GM08714 (cell line): ENCODE results near the gene BEAN1.
"Not testable (repeated sequence)": the region's sequence is repeated elsewhere in the genome, so short reads cannot be mapped to it uniquely, and the experiment has no call there.

Experiments
- H3K4me3 ChIP-seq: fragments of 200-500 bp; sonication (Bioruptor generic); 2 replicates; pipeline ENCODE4 v1.5.1; 2014; ENCODE audit warnings: mild to moderate bottlenecking, low read length, inconsistent platforms
- ZNF274 ChIP-seq: IDR thresholded peaks from 2 replicates; pipeline ENCODE4 v1.6.1; 2012; ENCODE audit warnings: mild to moderate bottlenecking, low read depth, low read length

Gene BEAN1

DNA sequence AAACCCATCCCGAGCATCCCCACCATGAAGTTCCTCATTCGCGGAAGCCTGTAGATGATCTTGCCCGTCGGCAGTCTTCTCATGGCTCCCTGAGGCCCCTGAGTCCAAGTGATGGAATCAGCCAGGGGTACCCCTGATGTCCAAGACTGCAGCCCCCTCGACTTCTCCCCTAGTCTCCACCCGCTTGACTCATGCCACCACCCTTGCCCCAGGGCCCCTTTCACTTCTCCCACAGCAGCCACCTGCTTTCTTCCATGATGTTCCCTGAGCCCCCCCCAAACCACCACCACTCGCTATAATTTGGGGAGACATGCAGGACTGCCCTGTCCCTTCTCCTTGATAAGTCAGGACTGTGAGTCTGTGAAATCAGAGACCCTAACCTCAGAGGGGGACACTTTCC, 11.4 kb downstream of the BEAN1 start:
- no peak overlapping the region for H3K4me3 ChIP-seq
- no peak for TF ChIP-seq ZNF274

DNA sequence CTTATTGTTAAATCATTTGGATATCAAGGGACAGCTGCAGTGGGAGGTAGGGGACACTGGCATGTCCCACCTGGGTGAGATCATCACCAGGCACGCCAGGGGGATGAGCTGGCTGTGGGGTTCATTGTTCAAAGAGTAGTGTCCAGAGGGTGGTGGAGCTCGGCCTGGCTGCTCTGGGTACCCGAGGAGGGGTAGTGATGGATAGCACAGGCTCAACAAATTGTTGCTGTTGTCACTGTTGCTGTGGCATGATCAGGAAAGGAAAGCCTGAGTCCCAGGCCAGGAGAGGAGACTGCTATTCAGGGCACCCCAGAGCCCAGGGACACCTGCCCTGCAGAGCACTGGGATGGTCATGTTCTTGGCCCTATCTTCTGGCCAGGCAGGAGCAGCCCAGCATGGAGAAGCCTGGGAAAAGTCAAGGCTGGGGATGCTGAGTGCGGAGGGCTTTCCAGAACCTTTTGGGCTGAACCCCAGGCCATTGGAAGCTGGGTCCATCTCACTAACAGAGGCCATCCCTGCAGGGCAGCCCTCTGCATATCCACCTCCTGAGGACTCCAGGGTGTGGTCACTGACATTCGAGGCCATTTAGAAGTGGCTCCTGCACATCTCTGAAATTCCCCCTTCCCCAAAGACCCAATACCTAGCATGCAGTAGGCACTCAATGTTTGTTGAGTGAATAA, 12.1 kb downstream of the BEAN1 start:
- TF ChIP-seq ZNF274, result no peak
- no peak overlapping the region for H3K4me3 ChIP-seq

DNA sequence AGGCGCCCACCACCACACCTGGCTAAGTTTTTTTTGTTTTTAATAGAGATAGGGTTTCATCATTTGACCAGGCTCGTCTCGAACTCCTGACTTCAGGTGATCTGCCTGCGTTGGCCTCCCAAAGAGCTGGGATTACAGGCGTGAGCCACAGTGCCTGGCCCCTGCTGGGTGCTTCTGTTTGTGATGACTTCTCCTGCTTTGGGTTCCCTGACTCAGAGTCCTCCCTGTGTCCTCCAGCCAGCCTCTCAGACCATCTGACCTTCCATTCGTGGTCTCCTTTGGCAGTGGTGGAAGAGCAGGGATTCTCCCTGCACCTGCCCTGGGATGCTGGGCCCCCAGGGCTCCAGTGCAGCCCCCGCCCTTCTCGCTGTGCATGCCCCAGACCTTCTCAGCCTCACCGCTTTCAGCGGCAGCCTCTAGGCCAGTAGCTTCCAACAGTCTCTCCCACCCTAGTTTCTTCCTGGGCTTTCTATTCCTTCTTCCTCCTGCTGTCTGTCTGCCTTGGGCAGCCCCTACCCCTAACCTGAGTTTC, 13.2 kb downstream of the BEAN1 start:
- no peak for TF ChIP-seq ZNF274
- H3K4me3 ChIP-seq, result no peak overlapping the region

DNA sequence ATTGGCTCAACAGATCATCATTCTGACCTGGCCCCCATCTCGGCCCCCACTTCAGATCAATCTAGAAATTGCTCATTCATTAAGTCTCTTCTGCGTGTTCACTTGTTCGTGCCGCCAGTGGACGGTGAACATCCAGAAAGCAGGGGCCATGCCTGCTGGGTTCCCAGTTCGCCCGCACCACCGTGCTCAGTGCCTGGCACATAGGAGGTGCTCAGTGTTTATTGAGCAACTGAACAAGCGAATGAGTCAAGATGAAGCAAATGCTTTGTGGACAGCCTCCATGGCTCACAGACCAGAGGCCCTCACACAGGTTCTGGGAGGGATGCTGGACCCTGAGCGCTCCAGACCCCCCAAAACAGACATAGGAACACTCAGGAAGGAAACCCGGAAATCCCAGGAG, 13.9 kb downstream of the BEAN1 start:
- TF ChIP-seq ZNF274, result no peak
- no peak overlapping the region for H3K4me3 ChIP-seq

DNA sequence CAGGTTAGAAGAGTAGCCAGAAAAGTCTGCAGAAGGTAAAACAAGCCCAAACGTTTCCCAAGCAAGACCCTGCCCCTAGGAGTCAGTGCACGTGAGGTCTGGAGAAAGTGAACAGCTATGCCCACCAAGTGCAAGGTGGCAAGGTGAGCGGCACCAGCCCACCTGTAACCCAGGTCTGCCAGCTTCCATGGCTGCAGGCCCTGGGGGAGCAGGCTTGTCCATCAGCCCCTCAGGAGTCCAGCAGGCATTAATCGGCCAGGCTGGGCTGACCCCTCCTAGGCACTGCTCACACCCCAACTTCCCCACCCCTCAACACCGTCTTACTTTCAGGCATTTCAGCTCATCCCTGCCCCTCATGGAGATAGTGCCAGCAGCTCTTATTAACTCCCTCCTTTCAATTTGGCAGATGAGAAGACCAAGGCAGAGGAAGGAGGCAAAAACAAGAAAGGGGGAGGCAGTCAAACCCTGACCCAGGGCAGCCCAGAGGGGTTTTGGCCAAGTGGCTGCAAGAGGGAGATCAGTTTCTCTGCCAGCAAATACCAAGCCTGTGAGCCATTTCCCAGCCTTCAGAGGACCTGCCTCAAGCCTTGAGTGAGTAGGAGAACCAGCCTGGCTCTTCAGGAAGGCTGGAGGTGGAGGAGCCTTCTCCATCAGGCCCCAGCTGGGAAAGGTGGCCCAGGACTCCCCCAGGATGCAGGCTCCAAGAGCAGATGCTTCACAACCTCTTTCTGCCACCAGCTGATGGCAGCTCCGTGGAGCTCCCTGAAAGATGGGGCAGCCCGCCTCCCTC, 14.7 kb downstream of the BEAN1 start:
- no peak overlapping the region for H3K4me3 ChIP-seq
- TF ChIP-seq ZNF274, result no peak

DNA sequence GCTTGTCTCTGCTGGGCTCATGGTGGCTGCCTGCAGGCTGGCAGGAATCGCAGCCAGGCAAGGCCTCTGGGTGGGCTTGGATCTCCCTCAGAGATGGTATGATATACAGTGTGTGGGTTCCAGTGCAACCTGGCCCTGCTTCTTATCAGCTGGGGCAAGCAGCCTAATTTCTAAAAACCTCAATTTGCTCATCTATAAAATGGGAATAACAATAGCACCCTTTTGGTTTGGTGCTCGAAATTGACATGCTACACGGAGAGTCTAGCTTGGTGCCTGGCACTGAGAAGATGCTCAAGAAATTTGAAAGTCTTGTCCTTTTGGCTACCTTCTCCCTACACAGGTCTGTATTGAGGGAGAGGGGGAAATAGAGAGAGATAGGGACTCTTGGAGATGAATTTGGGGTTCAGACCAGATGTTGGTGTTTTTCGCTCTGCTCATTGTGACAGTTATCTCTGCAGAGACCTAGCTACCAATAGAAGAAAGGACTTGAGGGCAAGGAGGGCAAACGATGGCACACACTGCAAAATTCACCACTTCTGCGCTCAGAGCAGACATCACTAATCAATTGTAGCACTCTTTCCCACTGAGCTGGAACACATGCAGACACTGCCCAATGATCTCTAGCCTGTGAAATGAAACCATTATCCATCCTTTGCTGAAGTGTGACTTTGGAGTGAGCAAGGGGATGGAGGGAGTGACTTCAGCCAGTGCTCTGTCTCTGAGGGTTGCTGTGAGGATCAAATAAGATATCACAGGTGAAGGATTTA, 15.6 kb downstream of the BEAN1 start:
- no peak for TF ChIP-seq ZNF274
- no peak overlapping the region for H3K4me3 ChIP-seq

DNA sequence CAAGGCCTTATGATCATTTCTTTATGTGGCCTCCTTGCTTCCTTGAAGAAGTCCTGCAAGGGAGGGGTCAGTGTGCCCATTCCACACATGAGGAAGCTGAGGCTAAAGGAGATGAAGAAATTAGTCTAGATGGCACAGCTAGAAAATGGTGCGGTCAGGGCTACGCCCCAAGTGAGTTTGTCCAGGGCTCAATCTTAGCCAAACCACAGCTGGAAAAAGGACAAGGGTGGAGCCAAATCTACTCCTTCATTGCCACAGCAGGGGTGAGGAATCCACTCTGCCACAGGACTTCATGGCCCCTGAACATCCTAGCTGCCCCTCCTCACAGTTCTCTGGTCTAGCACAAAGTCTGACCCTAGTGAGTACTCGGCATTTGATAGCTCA, 16.2 kb downstream of the BEAN1 start:
- TF ChIP-seq ZNF274, result no peak
- H3K4me3 ChIP-seq, result no peak overlapping the region

DNA sequence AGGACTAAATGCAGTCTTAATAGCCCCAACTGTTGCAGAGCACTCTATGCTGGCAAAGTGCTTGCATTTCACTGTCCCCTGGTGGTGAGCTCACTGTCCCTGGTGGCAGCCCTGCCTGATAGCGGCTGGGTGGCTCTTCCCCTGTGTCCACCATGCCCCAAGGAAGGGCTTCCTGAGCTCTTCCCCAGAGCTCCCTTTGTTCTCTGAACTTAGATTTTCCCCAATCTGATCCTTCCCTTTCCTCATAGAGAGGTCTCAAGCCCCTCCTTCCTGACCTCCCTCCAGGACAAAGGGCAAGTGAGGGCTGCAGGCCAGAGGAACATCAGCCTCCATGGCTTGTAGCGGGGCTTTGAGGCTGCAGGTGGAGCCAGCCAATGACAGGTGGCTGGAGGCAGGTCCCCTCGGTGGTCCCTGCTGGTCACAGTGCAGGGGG, 17.0 kb downstream of the BEAN1 start:
- TF ChIP-seq ZNF274, result no peak
- no peak overlapping the region for H3K4me3 ChIP-seq

DNA sequence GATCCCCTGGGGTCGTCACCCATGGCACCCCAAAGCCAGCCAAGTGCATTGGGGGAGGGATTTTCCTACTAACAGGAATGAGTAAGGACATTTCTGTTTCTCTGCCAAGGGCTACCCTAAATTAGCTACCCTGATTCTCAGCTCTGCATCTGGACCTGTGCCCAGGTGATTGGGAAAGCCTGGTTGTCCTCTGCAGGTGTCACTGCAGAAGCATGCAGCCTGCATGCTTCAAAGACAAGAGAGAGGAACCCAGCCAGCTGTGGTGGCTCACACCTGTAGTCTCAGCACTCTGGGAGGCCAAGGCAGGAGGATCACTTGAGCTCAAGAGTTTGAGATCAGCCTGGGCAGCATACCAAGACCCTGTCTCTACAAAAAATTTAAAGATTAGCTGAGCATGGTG, 19.6 kb downstream of the BEAN1 start:
- TF ChIP-seq ZNF274, result no peak

DNA sequence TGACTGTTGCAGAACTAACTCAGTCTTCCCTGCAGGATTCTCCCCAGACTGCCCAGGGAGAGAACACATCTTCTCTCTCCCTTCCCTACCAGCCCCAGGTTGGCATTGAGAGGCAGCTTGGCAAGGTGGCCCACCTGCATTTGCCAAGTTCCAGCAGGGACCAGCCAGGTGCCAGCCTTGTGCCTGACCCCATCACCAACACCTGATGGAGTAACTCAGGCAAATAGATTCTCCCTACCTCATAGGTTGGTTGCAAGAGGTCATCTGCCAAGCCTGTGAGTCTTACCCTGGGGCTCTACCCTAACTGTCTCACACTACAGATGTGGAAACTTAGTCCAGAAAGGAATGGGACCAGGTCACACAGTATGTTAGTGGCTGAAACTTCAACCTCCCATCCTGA, 20.4 kb downstream of the BEAN1 start:
- TF ChIP-seq ZNF274, result no peak
- no peak overlapping the region for H3K4me3 ChIP-seq

More for the DNA sequence above, 19.6 kb downstream of the BEAN1 start:
- H3K4me3 ChIP-seq, result no peak overlapping the region

DNA sequence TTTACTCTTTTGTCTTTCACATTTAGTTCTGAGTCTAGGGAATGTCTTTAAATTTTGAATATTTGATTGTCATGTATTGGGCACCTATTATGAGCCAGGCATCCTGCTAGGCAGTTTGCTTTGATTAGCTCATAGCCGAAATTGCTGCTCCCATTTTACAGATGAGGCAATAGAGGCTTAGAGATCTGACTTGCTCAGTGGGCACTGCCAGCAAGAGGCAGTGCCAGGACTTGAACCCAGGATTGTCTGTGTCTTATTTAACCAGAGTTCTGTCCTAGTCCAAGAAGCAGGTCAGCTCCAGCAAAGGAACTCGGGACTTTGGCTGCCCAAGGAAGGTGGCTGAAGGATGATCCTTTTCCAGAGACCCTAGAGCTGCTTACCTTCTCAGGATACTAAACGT, 24.5 kb downstream of the BEAN1 start:
- no peak overlapping the region for H3K4me3 ChIP-seq
- no peak for TF ChIP-seq ZNF274

DNA sequence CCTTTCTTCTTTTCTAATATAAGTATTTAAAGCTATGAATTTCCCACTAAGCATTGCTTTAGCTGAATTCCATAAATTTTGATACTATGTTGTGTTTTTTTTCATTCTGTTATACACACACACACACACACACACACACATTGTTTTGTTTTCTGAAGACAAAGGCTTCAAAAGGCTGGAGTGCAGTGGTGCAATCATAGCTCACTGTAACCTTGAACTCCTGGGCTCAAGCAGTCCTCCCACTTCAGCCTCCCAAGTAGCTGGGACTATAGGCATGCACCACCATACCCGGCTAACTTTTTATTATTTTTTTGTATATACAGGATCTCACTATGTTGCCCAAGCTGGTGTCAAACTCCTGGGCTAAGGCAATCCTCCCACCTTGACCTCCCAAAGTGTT, 26.1 kb downstream of the BEAN1 start:
- not testable (repeated sequence) for H3K4me3 ChIP-seq

DNA sequence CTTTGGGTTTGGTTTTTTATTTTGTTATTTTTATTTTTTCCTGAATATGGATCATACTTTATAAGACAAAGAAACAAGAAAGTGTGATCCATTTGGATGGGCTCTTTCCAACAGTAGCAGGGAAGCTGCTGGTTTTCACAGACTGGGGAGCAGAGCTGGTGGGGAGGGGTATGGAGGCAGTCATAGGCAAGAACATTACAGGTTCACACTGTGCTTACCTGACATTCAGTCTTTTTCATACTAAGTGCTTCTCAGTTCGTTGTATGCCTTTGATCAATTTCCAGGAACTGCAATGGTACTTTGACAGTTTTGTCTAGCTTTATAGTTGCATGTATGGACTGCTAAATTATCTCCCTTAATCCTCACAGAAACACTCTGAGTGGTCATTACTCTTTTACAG, 27.7 kb downstream of the BEAN1 start:
- TF ChIP-seq ZNF274, result no peak
- H3K4me3 ChIP-seq, result no peak overlapping the region

DNA sequence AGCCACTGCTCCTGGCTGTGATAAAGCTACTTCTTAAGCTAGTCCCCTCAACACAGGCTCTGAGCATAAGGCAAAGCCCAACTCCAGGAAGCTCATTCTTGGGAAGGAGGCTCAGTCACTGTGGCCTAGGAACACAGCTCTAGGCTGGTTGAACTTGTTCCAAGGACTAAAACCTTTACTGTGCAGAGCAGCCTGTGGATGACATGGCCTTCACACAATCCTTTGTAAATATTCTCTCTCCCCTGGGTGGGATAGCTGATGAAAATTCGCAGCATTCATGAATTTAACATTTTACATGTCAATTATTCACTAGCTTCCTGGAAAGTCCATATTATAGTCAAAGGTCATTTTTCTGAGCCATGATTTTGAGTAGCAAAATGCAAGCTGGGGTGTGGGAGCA, 28.9 kb downstream of the BEAN1 start:
- TF ChIP-seq ZNF274, result no peak
- H3K4me3 ChIP-seq, result no peak overlapping the region

DNA sequence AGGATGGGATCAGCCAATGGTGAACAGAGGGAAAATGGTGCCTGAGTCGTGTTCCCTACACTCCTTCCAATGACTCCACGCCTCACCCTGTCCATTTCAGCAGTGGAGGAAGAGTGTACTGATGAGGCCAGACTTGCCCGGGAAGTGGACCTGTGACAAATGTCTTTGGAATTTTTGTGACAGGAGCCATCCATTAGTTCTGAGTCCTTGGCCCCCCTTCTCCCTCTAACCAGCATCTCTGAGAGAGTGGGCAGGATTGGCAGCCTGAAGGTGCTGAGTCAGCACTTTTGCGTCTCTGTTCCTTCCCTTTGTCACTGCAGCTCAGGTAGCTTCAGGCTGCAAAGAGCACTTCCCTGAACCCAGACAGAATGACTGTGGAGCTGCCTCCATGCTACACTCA, 30.8 kb downstream of the BEAN1 start:
- TF ChIP-seq ZNF274, result no peak
- H3K4me3 ChIP-seq, result no peak overlapping the region
